Upper lobe of right lung (tissue), 1 donor: ENCODE results near the gene MAP3K21. TPM values are rescaled to one million over a fixed set of nuclear protein-coding genes. Genes with fewer than 3 reads are reported as not detected.

Experiments used
- ATAC-seq: fragments of 200-7000 bp; cut with Tn5 transposase; one replicate; pipeline ENCODE4 v1.9.1; 2020; ENCODE audit warnings: mild to moderate bottlenecking, moderate library complexity
- DNase-seq: peaks from one replicate; pipeline ENCODE4 v3.0.0-alpha.2; 2020
- H3K27ac ChIP-seq: fragments of 200-600 bp; one replicate; pipeline ENCODE4 v1.8.0; 2022
- H3K27me3 ChIP-seq: fragments of 200-600 bp; one replicate; pipeline ENCODE4 v1.8.0; 2022; ENCODE audit warnings: mild to moderate bottlenecking
- H3K36me3 ChIP-seq: fragments of 200-600 bp; one replicate; pipeline ENCODE4 v1.8.0; 2022
- H3K4me1 ChIP-seq: fragments of 200-600 bp; one replicate; pipeline ENCODE4 v1.8.0; 2022
- H3K4me3 ChIP-seq: fragments of 200-600 bp; one replicate; pipeline ENCODE4 v1.8.0; 2022; ENCODE audit warnings: mild to moderate bottlenecking
- H3K9me3 ChIP-seq: fragments of 200-600 bp; one replicate; pipeline ENCODE4 v1.8.0; 2022
- CTCF ChIP-seq: fragments of 200-600 bp; IDR thresholded peaks from one replicate; pipeline ENCODE4 v1.8.0; 2022; ENCODE audit warnings: antibody characterized with exemption
- intact Hi-C: fragments of 100-400 bp; cut with DNase I; formaldehyde crosslinking; loops from one replicate; pipeline ENCODE4 v1.11.0; 2022
- total RNA-seq: library from RNA; stranded (reverse); fragmentation: NEBNext Ultra II Directional; extraction: Animal tissue kit (Norgen Biotek cat#: 25700); gene quantifications from one replicate; pipeline ENCODE4 v1.2.1, GENCODE V29; 2021
- donor health status: DM: no; HTN: yes; CAD: no; lungs with severe emphysema.

MAP3K21 gene
- total RNA-seq, 1 donor from 2014 or later = 9.1 TPM

DNA sequence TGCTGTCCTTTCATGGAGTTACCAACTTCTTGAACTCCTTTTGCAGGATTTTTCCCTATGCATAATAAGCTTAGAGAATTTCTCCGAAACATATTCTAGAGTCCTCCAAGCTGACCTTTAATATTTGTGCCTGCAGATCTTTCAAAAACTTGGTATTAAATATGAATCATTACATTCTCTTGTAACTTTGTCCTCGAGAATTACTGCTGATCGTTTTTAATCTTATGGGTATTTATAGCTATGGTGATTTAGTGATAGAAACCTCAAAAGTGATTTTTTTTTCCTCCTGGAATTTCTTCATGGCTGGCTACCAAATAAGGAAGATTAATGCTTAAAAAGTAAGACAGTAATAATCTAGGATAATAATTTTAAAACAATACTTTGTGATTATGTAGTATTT, 39.1 kb downstream of the MAP3K21 start:
- H3K36me3 ChIP-seq = no peaks in the 10 kb centered on the region
- no peaks in the 10 kb centered on the region for H3K4me1 ChIP-seq
- intact Hi-C loops = no loop called here
- H3K27ac ChIP-seq = no peak overlapping the region
- H3K9me3 ChIP-seq = no peaks in the 10 kb centered on the region
- no peak overlapping the region for H3K4me3 ChIP-seq
- no peak for TF ChIP-seq CTCF
- no peaks in the 10 kb centered on the region for H3K27me3 ChIP-seq
- no peak for ATAC-seq
- DNase-seq = no peak

GRCh38 chr1:233367057-233367803, 39.7 kb downstream of the MAP3K21 start:
- H3K27me3 ChIP-seq = no peaks in the 10 kb centered on the region
- peak overlapping the region; percentile 45 for H3K27ac ChIP-seq
- DNase-seq (no peak), ATAC-seq (peak; percentile 73)
- no peaks in the 10 kb centered on the region for H3K4me1 ChIP-seq
- no peaks in the 10 kb centered on the region for H3K36me3 ChIP-seq
- no peak for TF ChIP-seq CTCF
- no peak overlapping the region for H3K4me3 ChIP-seq
- intact Hi-C loops = no loop called here
- no peaks in the 10 kb centered on the region for H3K9me3 ChIP-seq

- no peaks in the 10 kb centered on the region for H3K27me3 ChIP-seq
- TF ChIP-seq CTCF = no peak
- no peak for ATAC-seq
- H3K4me3 ChIP-seq = no peak overlapping the region
- no peak for DNase-seq
- H3K27ac ChIP-seq = no peak overlapping the region
- no peaks in the 10 kb centered on the region for H3K9me3 ChIP-seq
- H3K4me1 ChIP-seq = no peaks in the 10 kb centered on the region
- H3K36me3 ChIP-seq = no peaks in the 10 kb centered on the region
- intact Hi-C loops = no loop called here
Observed at GRCh38 chr1:233368106-233368788, 40.7 kb downstream of the MAP3K21 start.

- H3K36me3 ChIP-seq = no peaks in the 10 kb centered on the region
- H3K4me3 ChIP-seq = no peak overlapping the region
- H3K9me3 ChIP-seq = no peaks in the 10 kb centered on the region
- no peaks in the 10 kb centered on the region for H3K27me3 ChIP-seq
- no peaks in the 10 kb centered on the region for H3K4me1 ChIP-seq
- TF ChIP-seq CTCF = no peak
- intact Hi-C loops = no loop called here
- no peak for ATAC-seq
- H3K27ac ChIP-seq = no peak overlapping the region
- DNase-seq = no peak
Observed at GRCh38 chr1:233368789-233369130, 41.2 kb downstream of the MAP3K21 start.

GRCh38 chr1:233372218-233373120, 44.9 kb downstream of the MAP3K21 start:
- intact Hi-C loops = no loop called here
- H3K4me3 ChIP-seq = no peak overlapping the region
- no peak for TF ChIP-seq CTCF
- ATAC-seq (no peak), DNase-seq (no peak)
- no peaks in the 10 kb centered on the region for H3K27me3 ChIP-seq
- H3K9me3 ChIP-seq = no peaks in the 10 kb centered on the region
- no peak overlapping the region for H3K27ac ChIP-seq
- no peaks in the 10 kb centered on the region for H3K36me3 ChIP-seq
- no peaks in the 10 kb centered on the region for H3K4me1 ChIP-seq
